Hepatocyte (in vitro differentiated cells): ENCODE data around the gene ASB10. TPM values are rescaled to one million over a fixed set of nuclear protein-coding genes. Genes with fewer than 3 reads are reported as not detected.

ENCODE experiments used
- DNase-seq: peaks from one replicate; pipeline ENCODE4 v3.0.0-alpha.2; 2016; ENCODE audit warnings: low spot score
- H2AFZ ChIP-seq: fragments of 200-600 bp; sonication (generic); 2 replicates; pipeline ENCODE4 v1.6.0; 2016; ENCODE audit warnings: antibody characterized with exemption, mild to moderate bottlenecking
- H3K27ac ChIP-seq: fragments of 200-600 bp; sonication (generic); 2 replicates; pipeline ENCODE4 v1.5.1; 2016; ENCODE audit warnings: mild to moderate bottlenecking
- H3K27me3 ChIP-seq: fragments of 200-600 bp; sonication (generic); 2 replicates; pipeline ENCODE4 v1.6.1; 2016
- H3K36me3 ChIP-seq: fragments of 200-600 bp; sonication (generic); replicated peaks from 2 replicates; pipeline ENCODE4 v1.5.1; 2016; ENCODE audit warnings: low read depth; ENCODE audit not compliant: insufficient read depth
- H3K4me1 ChIP-seq: fragments of 200-600 bp; sonication (generic); 2 replicates; pipeline ENCODE4 v1.5.1; 2016; ENCODE audit warnings: mild to moderate bottlenecking, moderate library complexity; ENCODE audit not compliant: insufficient read depth
- H3K4me2 ChIP-seq: fragments of 200-600 bp; sonication (generic); 2 replicates; pipeline ENCODE4 v1.6.0; 2016
- H3K4me3 ChIP-seq: fragments of 200-600 bp; sonication (generic); 2 replicates; pipeline ENCODE4 v1.5.1; 2016; ENCODE audit warnings: mild to moderate bottlenecking
- H3K79me2 ChIP-seq: fragments of 200-600 bp; sonication (generic); 2 replicates; pipeline ENCODE4 v1.6.0; 2017; ENCODE audit warnings: mild to moderate bottlenecking
- H3K9me2 ChIP-seq: fragments of 200-600 bp; sonication (generic); replicated peaks from 2 replicates; pipeline ENCODE4 v1.6.0; 2017; ENCODE audit warnings: mild to moderate bottlenecking; ENCODE audit not compliant: insufficient read depth
- H3K9me3 ChIP-seq: fragments of 200-600 bp; sonication (generic); 2 replicates; pipeline ENCODE4 v1.5.1; 2016; ENCODE audit warnings: low read depth, mild to moderate bottlenecking
- H4K20me1 ChIP-seq: fragments of 200-600 bp; sonication (generic); 2 replicates; pipeline ENCODE4 v1.6.0; 2016; ENCODE audit warnings: mild to moderate bottlenecking; ENCODE audit not compliant: insufficient read depth, poor library complexity, severe bottlenecking
- CTCF ChIP-seq: fragments of 200-600 bp; sonication (generic); IDR thresholded peaks from 2 replicates; pipeline ENCODE4 v1.5.1; 2016; ENCODE audit warnings: antibody characterized with exemption, mild to moderate bottlenecking; ENCODE audit not compliant: poor library complexity
- EZH2 ChIP-seq: fragments of 200-600 bp; sonication (generic); IDR thresholded peaks from 2 replicates; pipeline ENCODE4 v1.6.1; 2016; ENCODE audit warnings: antibody characterized with exemption, mild to moderate bottlenecking, borderline replicate concordance
- EZH2phosphoT487 ChIP-seq: fragments of 200-600 bp; sonication (generic); IDR thresholded peaks from one replicate; pipeline ENCODE4 v1.6.1; 2018; ENCODE audit warnings: antibody characterized with exemption, mild to moderate bottlenecking, low read depth, moderate library complexity; ENCODE audit not compliant: unreplicated experiment, severe bottlenecking
- WGBS: methylation state at CpG from one replicate; pipeline ENCODE4 v1.1.6; 2016; ENCODE audit warnings: low lambda C conversion rate; ENCODE audit errors: missing lambda C conversion rate; 5-methylcytosine and 5-hydroxymethylcytosine counted together
- polyA plus RNA-seq: library from polyadenylated mRNA; unstranded; fragments of >200 nt; fragmentation: Nextera tagmentation; extraction: Ambion mirVana; gene quantifications from 2 replicates; pipeline ENCODE4 v1.2.1, GENCODE V29; 2016
- total RNA-seq: library from RNA; depleted of rRNA; stranded (reverse); fragments of >200 nt; gene quantifications from 2 replicates; pipeline ENCODE4 v1.2.3, GENCODE V29; 2014

ASB10 gene
- total and polyA plus RNA-seq, 2 experiments from 2014 or later: not detected

GRCh38 chr7:151138153-151138851 is 48.7 kb downstream of the ASB10 start:
- no peak overlapping the region for H2AFZ ChIP-seq
- no peak overlapping the region for H3K4me3 ChIP-seq
- no peaks in the 10 kb centered on the region for H3K27me3 ChIP-seq
- H3K79me2 ChIP-seq: no peaks in the 10 kb centered on the region
- no peak overlapping the region for H3K4me2 ChIP-seq
- TF ChIP-seq EZH2phosphoT487: no peak
- TF ChIP-seq CTCF: no peak
- no peak for TF ChIP-seq EZH2
- no peaks in the 10 kb centered on the region for H4K20me1 ChIP-seq
- no peak overlapping the region for H3K27ac ChIP-seq
- WGBS: 80% methylated on average over 28 of the region's 30 CpGs
- no peaks in the 10 kb centered on the region for H3K9me3 ChIP-seq
- DNase-seq: no peak
- no peaks in the 10 kb centered on the region for H3K9me2 ChIP-seq
- no peaks in the 10 kb centered on the region for H3K36me3 ChIP-seq
- no peaks in the 10 kb centered on the region for H3K4me1 ChIP-seq

- no peaks in the 10 kb centered on the region for H3K9me2 ChIP-seq
- TF ChIP-seq EZH2phosphoT487 (no peak), CTCF (no peak), EZH2 (no peak)
- H3K79me2 ChIP-seq: no peaks in the 10 kb centered on the region
- DNase-seq: no peak
- no peaks in the 10 kb centered on the region for H4K20me1 ChIP-seq
- H3K4me2 ChIP-seq: no peak overlapping the region
- no peak overlapping the region for H3K27ac ChIP-seq
- H3K9me3 ChIP-seq: no peaks in the 10 kb centered on the region
- H3K27me3 ChIP-seq: no peaks in the 10 kb centered on the region
- no peak overlapping the region for H3K4me3 ChIP-seq
- no peaks in the 10 kb centered on the region for H3K4me1 ChIP-seq
- WGBS: 96% methylated on average over 9 of the region's 11 CpGs
- no peak overlapping the region for H2AFZ ChIP-seq
- no peaks in the 10 kb centered on the region for H3K36me3 ChIP-seq
Observed at GRCh38 chr7:151137791-151138152, 49.3 kb downstream of the ASB10 start.

- no peak for DNase-seq
- Histone ChIP-seq H3K36me3 (no peaks in the 10 kb centered on the region), H3K79me2 (no peaks in the 10 kb centered on the region)
Observed at GRCh38 chr7:151137076-151137675, 49.9 kb downstream of the ASB10 start.

More at GRCh38 chr7:151137076-151137675, 49.9 kb downstream of the ASB10 start:
- H3K4me2 ChIP-seq: no peak overlapping the region
- H3K4me3 ChIP-seq: no peak overlapping the region
- no peak overlapping the region for H3K27ac ChIP-seq
- H2AFZ ChIP-seq: no peak overlapping the region
- H3K27me3 ChIP-seq: no peaks in the 10 kb centered on the region
- H4K20me1 ChIP-seq: no peaks in the 10 kb centered on the region
- H3K9me2 ChIP-seq: no peaks in the 10 kb centered on the region
- 90% methylated on average over 22 of the region's 22 CpGs for WGBS
- no peaks in the 10 kb centered on the region for H3K4me1 ChIP-seq
- TF ChIP-seq EZH2: no peak
- TF ChIP-seq EZH2phosphoT487: no peak
- no peak for TF ChIP-seq CTCF
- no peaks in the 10 kb centered on the region for H3K9me3 ChIP-seq
